Tibial nerve (tissue), 4 donors: Measurements from ENCODE around the gene KANTR. TPM values are rescaled to one million over a fixed set of nuclear protein-coding genes. Genes with fewer than 3 reads are reported as not detected.
A peak's percentile ranks its signal among the peaks of the same experiment; 100 is the strongest.

ENCODE experiments used
- DNase-seq, 2 donors: peaks; one replicate each; pipeline ENCODE4 v3.0.0-alpha.2; 2019; ENCODE audit warnings: low spot score in 2 of 2
- H3K27ac ChIP-seq, 4 donors: fragments of 200-600 bp; sonication (generic) in 3 of 4; one replicate each; pipeline ENCODE4 v1.5.1; 2017 to 2019; ENCODE audit warnings: mild to moderate bottlenecking in 1 of 4
- H3K27me3 ChIP-seq, 2 donors: fragments of 200-600 bp; sonication (generic) in 1 of 2; one replicate each; pipeline versions ENCODE4 v1.5.1 to v1.6.0; 2017 to 2019
- H3K36me3 ChIP-seq, 3 donors: fragments of 200-600 bp; sonication (generic); one replicate each; pipeline ENCODE4 v1.5.1; 2018 to 2019
- H3K4me1 ChIP-seq, 4 donors: fragments of 200-600 bp; sonication (generic) in 3 of 4; one replicate each; pipeline ENCODE4 v1.5.1; 2017 to 2019
- H3K4me3 ChIP-seq, 4 donors: fragments of 200-600 bp; sonication (generic) in 3 of 4; one replicate each; pipeline ENCODE4 v1.5.1; 2017 to 2019; ENCODE audit warnings: mild to moderate bottlenecking in 1 of 4, moderate library complexity in 1 of 4
- H3K9me3 ChIP-seq, 4 donors: fragments of 200-600 bp; sonication (generic) in 3 of 4; one replicate each; pipeline ENCODE4 v1.5.1; 2017 to 2019
- EP300 ChIP-seq, 2 donors: sonication (generic); formaldehyde crosslinking; IDR thresholded peaks; one replicate each; pipeline ENCODE4 v1.6.1; 2017; ENCODE audit warnings: antibody characterized with exemption in 2 of 2, mild to moderate bottlenecking in 1 of 2
- POLR2A ChIP-seq, 2 donors: fragments of 450-650 bp; IDR thresholded peaks; one replicate each; pipeline ENCODE4 v1.6.1; 2017; ENCODE audit warnings: antibody characterized with exemption in 2 of 2, mild to moderate bottlenecking in 2 of 2, moderate library complexity in 2 of 2
- WGBS, 2 donors: methylation state at CpG; one replicate each; pipeline ENCODE4 v1.1.5; 2018; 5-methylcytosine and 5-hydroxymethylcytosine counted together
- total RNA-seq, 4 donors: library from RNA; depleted of rRNA; stranded (reverse); fragments of >200 nt; gene quantifications; one replicate each; pipeline ENCODE4 v1.1.0, GENCODE V29; 2016
- TF ChIP-seq, protein P1 (sequence below), 5 experiments: fragments of 200-600 bp in 3 of 5; fragments of 450-650 bp in 2 of 5; sonication (generic) in 3 of 5; IDR thresholded peaks; one replicate each; pipeline ENCODE4 v1.5.1; 2016 to 2019; ENCODE audit warnings: antibody characterized with exemption in 5 of 5, mild to moderate bottlenecking in 3 of 5, moderate library complexity in 2 of 5

KANTR gene
- total RNA-seq, 4 donors from 2014 or later: 26.4 to 37.6 (median 32.2) TPM

DNA sequence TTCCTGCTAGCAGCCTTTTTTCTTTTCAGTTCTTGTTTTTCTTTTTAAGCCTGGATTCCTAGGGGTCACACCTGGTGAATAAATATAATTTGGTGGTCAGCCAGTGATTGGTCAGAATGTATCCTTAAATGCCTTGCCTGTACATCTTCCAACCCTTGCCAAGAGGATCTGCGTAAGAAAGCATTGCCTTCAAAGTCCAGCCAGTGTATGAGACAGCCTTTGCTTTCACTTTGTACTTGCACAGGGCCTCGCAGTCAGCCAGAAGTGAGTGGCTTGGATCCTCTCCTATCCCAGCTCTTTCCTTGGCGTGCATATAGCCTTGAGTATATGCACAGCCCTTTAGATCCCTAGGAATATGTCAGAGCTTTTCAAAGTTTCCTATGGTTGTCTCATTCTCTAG lies 22.2 kb downstream of the KANTR start:
- H3K9me3 ChIP-seq: no peaks in the 10 kb centered on the region
- no peaks in the 10 kb centered on the region for H3K4me1 ChIP-seq
- no peaks in the 10 kb centered on the region for H3K27me3 ChIP-seq
- no peaks in the 10 kb centered on the region for H3K36me3 ChIP-seq
- WGBS, 2 donors: 44 to 61% methylated on average over 3 of the region's 3 CpGs
- TF ChIP-seq POLR2A (IDR thresholded peaks at IDR 0.05) (no peak), EP300 (IDR thresholded peaks at IDR 0.05) (no peak)
- TF ChIP-seq, protein P1, sequence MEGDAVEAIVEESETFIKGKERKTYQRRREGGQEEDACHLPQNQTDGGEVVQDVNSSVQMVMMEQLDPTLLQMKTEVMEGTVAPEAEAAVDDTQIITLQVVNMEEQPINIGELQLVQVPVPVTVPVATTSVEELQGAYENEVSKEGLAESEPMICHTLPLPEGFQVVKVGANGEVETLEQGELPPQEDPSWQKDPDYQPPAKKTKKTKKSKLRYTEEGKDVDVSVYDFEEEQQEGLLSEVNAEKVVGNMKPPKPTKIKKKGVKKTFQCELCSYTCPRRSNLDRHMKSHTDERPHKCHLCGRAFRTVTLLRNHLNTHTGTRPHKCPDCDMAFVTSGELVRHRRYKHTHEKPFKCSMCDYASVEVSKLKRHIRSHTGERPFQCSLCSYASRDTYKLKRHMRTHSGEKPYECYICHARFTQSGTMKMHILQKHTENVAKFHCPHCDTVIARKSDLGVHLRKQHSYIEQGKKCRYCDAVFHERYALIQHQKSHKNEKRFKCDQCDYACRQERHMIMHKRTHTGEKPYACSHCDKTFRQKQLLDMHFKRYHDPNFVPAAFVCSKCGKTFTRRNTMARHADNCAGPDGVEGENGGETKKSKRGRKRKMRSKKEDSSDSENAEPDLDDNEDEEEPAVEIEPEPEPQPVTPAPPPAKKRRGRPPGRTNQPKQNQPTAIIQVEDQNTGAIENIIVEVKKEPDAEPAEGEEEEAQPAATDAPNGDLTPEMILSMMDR (IDR thresholded peaks at IDR 0.05): no peak
- DNase-seq: no peak
- no peak overlapping the region for H3K4me3 ChIP-seq
- H3K27ac ChIP-seq: peak overlapping the region in 3 of 4 donors; percentile 7 to 50 (median 49)

DNA sequence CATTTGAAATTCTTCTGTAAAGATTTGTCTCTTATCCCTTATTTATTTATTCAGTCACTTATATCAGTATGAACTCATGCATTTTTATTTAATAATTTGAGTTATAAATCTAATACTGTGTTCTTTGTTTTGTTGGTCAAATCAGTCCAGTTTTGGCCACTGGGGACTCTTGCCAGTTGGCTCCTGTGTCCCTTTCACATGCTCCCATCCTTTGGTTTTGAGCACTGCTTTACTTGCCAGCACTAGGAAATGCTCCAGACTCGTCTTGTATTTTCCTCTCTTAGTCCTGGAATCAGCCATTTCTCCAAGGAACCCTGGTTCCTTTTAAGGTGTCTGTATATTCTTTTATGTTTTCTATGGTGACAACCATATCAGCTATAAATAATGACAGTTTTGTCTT lies 28.1 kb downstream of the KANTR start:
- Histone ChIP-seq H3K4me1 (peaks cover 0 to 8% (median 0%) of the 10 kb centered on the region in 4 donors), H3K27me3 (peaks cover 0 to 8% of the 10 kb centered on the region in 2 donors), H3K9me3 (no peaks in the 10 kb centered on the region), H3K36me3 (no peaks in the 10 kb centered on the region), H3K4me3 (no peak overlapping the region), H3K27ac (no peak overlapping the region)
- 20% methylated on average over 1 of the region's 1 CpG for WGBS, 2 donors
- no peak for DNase-seq
- no peak for TF ChIP-seq POLR2A (IDR thresholded peaks at IDR 0.05)
- TF ChIP-seq, protein P1 (IDR thresholded peaks at IDR 0.05): no peak
- no peak for TF ChIP-seq EP300 (IDR thresholded peaks at IDR 0.05)

DNA sequence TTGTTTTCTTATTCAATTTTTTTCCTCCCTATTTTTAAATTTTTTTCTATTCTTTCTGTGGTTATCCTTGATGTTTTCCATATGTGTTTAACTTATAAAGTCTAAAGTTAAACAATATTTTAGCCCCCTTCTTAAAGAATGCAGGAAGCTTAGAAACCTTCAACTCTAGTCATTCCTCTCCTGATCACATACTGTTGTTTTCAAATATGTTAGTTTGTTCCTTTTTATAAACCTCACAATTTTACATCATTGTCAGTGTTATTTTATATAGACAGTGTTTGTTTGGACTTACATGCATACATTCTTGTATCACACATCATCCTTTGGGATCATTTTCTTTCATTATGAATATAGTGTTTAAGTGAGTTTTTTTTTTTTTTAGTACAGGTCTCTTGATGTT lies 31.6 kb downstream of the KANTR start:
- no peak for DNase-seq
- Histone ChIP-seq H3K4me3 (no peak overlapping the region), H3K4me1 (peaks cover 0 to 8% (median 0%) of the 10 kb centered on the region in 4 donors), H3K9me3 (no peaks in the 10 kb centered on the region), H3K27ac (no peak overlapping the region), H3K27me3 (peaks cover 0 to 14% of the 10 kb centered on the region in 2 donors), H3K36me3 (no peaks in the 10 kb centered on the region)
- TF ChIP-seq EP300 (IDR thresholded peaks at IDR 0.05) (no peak), POLR2A (IDR thresholded peaks at IDR 0.05) (no peak)
- TF ChIP-seq, protein P1 (IDR thresholded peaks at IDR 0.05): no peak

DNA sequence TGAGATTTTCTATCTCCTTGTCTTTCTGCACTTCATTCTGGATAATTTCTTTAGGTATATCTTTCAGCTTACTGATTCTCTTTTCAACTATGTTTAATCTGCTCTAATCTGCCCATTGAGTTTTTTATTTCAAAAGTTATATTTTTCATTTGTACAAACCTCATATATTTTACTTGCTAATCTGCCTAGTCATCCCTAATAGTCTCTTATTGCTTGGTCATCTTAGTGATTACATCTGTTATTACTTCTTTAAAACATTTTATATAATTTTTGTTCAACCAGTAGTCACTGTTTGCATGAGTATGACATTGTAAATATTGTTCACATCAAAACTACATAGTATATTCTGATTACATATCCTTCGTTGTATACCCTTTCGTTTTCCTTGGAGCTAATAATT lies 32.4 kb downstream of the KANTR start:
- Histone ChIP-seq H3K4me1 (peaks cover 0 to 8% (median 0%) of the 10 kb centered on the region in 4 donors), H3K36me3 (no peaks in the 10 kb centered on the region), H3K4me3 (no peak overlapping the region), H3K27ac (no peak overlapping the region), H3K27me3 (peaks cover 0 to 20% of the 10 kb centered on the region in 2 donors), H3K9me3 (no peaks in the 10 kb centered on the region)
- WGBS, 2 donors: 97 to 100% methylated on average over 2 of the region's 2 CpGs
- TF ChIP-seq, protein P1 (IDR thresholded peaks at IDR 0.05): no peak
- TF ChIP-seq EP300 (IDR thresholded peaks at IDR 0.05): no peak
- TF ChIP-seq POLR2A (IDR thresholded peaks at IDR 0.05): no peak
- DNase-seq: no peak

DNA sequence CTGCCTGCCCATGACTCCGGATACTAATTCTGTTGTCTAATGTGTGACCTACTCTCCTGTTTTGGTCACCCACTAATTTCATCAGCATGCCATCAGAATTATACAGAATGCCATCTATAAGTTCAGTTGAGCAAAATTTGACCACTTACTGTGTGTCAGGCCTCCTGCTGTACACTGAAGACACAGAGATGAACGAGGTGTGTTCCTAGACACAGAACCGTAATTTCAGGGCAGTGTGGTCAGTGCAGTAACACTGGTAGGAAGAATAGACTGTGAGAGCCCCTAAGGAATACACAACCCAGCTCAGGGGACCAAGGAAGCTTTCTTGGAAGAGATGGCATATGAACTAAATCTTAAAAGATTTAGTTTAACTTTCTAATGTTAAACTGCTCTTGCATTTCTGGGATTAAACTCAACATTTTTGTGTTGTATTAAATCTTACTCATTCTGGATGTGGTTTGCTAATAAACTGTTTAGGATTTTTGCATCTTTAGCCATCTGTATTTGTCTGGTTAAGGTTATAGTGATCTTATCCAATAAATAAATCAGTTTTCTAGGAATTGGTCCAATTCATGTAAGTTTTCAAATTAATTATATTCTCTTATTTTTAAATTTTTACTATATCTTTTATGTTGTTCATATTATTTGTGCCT lies 34.3 kb downstream of the KANTR start:
- DNase-seq: no peak
- Histone ChIP-seq H3K4me3 (no peak overlapping the region), H3K9me3 (no peaks in the 10 kb centered on the region), H3K36me3 (no peaks in the 10 kb centered on the region), H3K4me1 (no peaks in the 10 kb centered on the region), H3K27me3 (peaks cover 0 to 17% of the 10 kb centered on the region in 2 donors), H3K27ac (no peak overlapping the region)
- TF ChIP-seq, protein P1 (IDR thresholded peaks at IDR 0.05): no peak
- TF ChIP-seq POLR2A (IDR thresholded peaks at IDR 0.05) (no peak), EP300 (IDR thresholded peaks at IDR 0.05) (no peak)
- WGBS, 2 donors: 81% methylated on average over 3 of the region's 3 CpGs
